GM12878 (cell line): ENCODE results near the gene NOS1AP. TPM values are rescaled to one million over a fixed set of nuclear protein-coding genes. Genes with fewer than 3 reads are reported as not detected.
"Not testable (repeated sequence)": the region's sequence is repeated elsewhere in the genome, so short reads cannot be mapped to it uniquely, and the experiment has no call there.

Experiments used
- ATAC-seq: fragments of 200-7000 bp; cut with Tn5 transposase; 3 replicates; pipeline ENCODE4 v1.9.1; 2020; ENCODE audit warnings: mild to moderate bottlenecking, moderate library complexity
- BruUV-seq: library from RNA; stranded (reverse); fragments of 400-500 nt; replicated peaks from 2 replicates; lab custom pipeline; 2021; lab: Mats Ljungman, UMichigan
- CTCF ChIA-PET: fragments of 300-600 bp; sonication (Branson Sonifier 250); formaldehyde crosslinking; extraction: SDS; loops from one replicate; lab custom pipeline; 2021; ENCODE audit warnings: inconsistent platforms; lab: Yijun Ruan, JAX
- POLR2A ChIA-PET: fragments of 350-600 bp; formaldehyde crosslinking; extraction: SDS; loops from one replicate; lab custom pipeline; 2021; ENCODE audit warnings: inconsistent platforms; lab: Charles Lee
- RAD21 ChIA-PET: fragments of 300-600 bp; sonication (Branson Sonifier 250); formaldehyde crosslinking; loops from one replicate; lab custom pipeline; 2023; ENCODE audit warnings: antibody characterized with exemption; ENCODE audit not compliant: unreplicated experiment; lab: Charles Lee
- SMC1A ChIA-PET: fragments of 300-600 bp; sonication (Branson Sonifier 250); formaldehyde crosslinking; loops from one replicate; lab custom pipeline; 2023; ENCODE audit not compliant: unreplicated experiment, uncharacterized antibody; lab: Charles Lee
- DNase-seq: peaks from one replicate; pipeline ENCODE4 v3.0.0-alpha.2; 2011; ENCODE audit warnings: low read depth, low spot score
- FAIRE-seq: peaks from 3 replicates; lab custom pipeline; 2011; peaks lifted over from hg19 to GRCh38; lab: Jason Lieb, UNC
- H2AFZ ChIP-seq: 2 replicates; pipeline ENCODE4 v1.6.0; 2011; ENCODE audit warnings: low read depth, low read length, control low read depth; ENCODE audit not compliant: control insufficient read depth
- H3K27ac ChIP-seq: 2 replicates; pipeline ENCODE4 v1.5.1; 2011; ENCODE audit warnings: control low read depth; ENCODE audit not compliant: control insufficient read depth, insufficient read depth
- H3K27me3 ChIP-seq, 2 experiments: replicated peaks in 1 of 2; 2 replicates each; pipeline versions ENCODE4 v1.6.0 to v1.6.1; 2011; ENCODE audit warnings: low read length in 1 of 2; ENCODE audit not compliant: control insufficient read depth in 2 of 2, insufficient read depth in 2 of 2
- H3K36me3 ChIP-seq, 2 experiments: 2 replicates each; pipeline ENCODE4 v1.5.1; 2011; ENCODE audit warnings: low read length in 1 of 2; ENCODE audit not compliant: control insufficient read depth in 2 of 2, insufficient read depth in 2 of 2
- H3K4me1 ChIP-seq: 2 replicates; pipeline ENCODE4 v1.6.1; 2011; ENCODE audit warnings: mild to moderate bottlenecking, low read length, moderate library complexity, mixed read lengths; ENCODE audit not compliant: control insufficient read depth, insufficient read depth
- H3K4me2 ChIP-seq: 2 replicates; pipeline ENCODE4 v1.6.0; 2011; ENCODE audit warnings: control low read depth; ENCODE audit not compliant: control insufficient read depth, insufficient read depth
- H3K4me3 ChIP-seq: fragments of 200-600 bp; sonication (generic); 2 replicates; pipeline ENCODE4 v1.5.1; 2016
- H3K79me2 ChIP-seq: 2 replicates; pipeline ENCODE4 v1.6.0; 2011; ENCODE audit warnings: low read length; ENCODE audit not compliant: control insufficient read depth, insufficient read depth
- H3K9ac ChIP-seq: 2 replicates; pipeline ENCODE4 v1.8.0; 2011; ENCODE audit warnings: low read length, control low read depth, mixed read lengths; ENCODE audit not compliant: control insufficient read depth, insufficient read depth
- H3K9me3 ChIP-seq: replicated peaks from 3 replicates; pipeline ENCODE4 v1.5.1; 2011; ENCODE audit warnings: mild to moderate bottlenecking, low read length; ENCODE audit not compliant: control insufficient read depth, insufficient read depth
- H4K20me1 ChIP-seq: 2 replicates; pipeline ENCODE4 v1.6.0; 2011; ENCODE audit not compliant: control insufficient read depth, insufficient read depth
- CBX5 ChIP-seq: sonication (generic); IDR thresholded peaks from 2 replicates; pipeline ENCODE4 v1.6.1; 2016; ENCODE audit warnings: low read depth, moderate library complexity, mild to moderate bottlenecking, inconsistent platforms
- KLF5 ChIP-seq: fragments of 450-650 bp; IDR thresholded peaks from 2 replicates; pipeline ENCODE4 v1.6.1; 2014; ENCODE audit warnings: mild to moderate bottlenecking; ENCODE audit not compliant: partially characterized antibody
- NFXL1 ChIP-seq: fragments of 450-650 bp; IDR thresholded peaks from 2 replicates; pipeline ENCODE4 v1.6.1; 2017; ENCODE audit warnings: antibody characterized with exemption, mild to moderate bottlenecking, borderline replicate concordance
- NRF1 ChIP-seq: conservative IDR thresholded peaks from 2 replicates; pipeline ENCODE4 v1.6.1; 2011; ENCODE audit warnings: mild to moderate bottlenecking, low read depth, low read length, improper control_type of control experiment
- SUZ12 ChIP-seq: fragments of 200-600 bp; sonication (generic); IDR thresholded peaks from one replicate; pipeline ENCODE4 v1.6.1; 2018; ENCODE audit warnings: antibody characterized with exemption, mild to moderate bottlenecking; ENCODE audit not compliant: unreplicated experiment
- TCF12 ChIP-seq: IDR thresholded peaks from 2 replicates; pipeline ENCODE4 v1.6.1; 2011; ENCODE audit warnings: low read depth, mild to moderate bottlenecking, low read length
- TCF3 ChIP-seq: IDR thresholded peaks from 2 replicates; pipeline ENCODE4 v1.6.1; 2012; ENCODE audit warnings: low read depth, mild to moderate bottlenecking, low read length, borderline replicate concordance; ENCODE audit not compliant: insufficient read depth
- ZSCAN29 ChIP-seq: fragments of 450-650 bp; IDR thresholded peaks from 2 replicates; pipeline ENCODE4 v1.6.1; 2017; ENCODE audit warnings: mild to moderate bottlenecking, moderate library complexity
- WGBS: methylation state at CpG from one replicate; pipeline ENCODE4 v1.1.6; 2016; ENCODE audit warnings: low lambda C conversion rate; ENCODE audit not compliant: insufficient replicate concordance, insufficient coverage; ENCODE audit errors: missing lambda C conversion rate; 5-methylcytosine and 5-hydroxymethylcytosine counted together
- in situ Hi-C: fragments of 300-500 bp; cut with MboI; formaldehyde crosslinking; loops from 9 replicates; pipeline ENCODE4 v1.14.3; 2018; ENCODE audit warnings: mixed read lengths
- intact Hi-C: fragments of 100-400 bp; cut with micrococcal nuclease; formaldehyde crosslinking; loops from one replicate; pipeline ENCODE4 v1.14.2; 2022; ENCODE audit not compliant: unreplicated experiment
- polyA plus RNA-seq, 11 experiments: library from polyadenylated mRNA; depleted of rRNA in 4 of 11; unstranded in 6 of 11; stranded (reverse) in 5 of 11; fragments of >200 nt; fragmentation: Nextera tagmentation in 4 of 11; fragmentation: Illumina TruSeq in 1 of 11; extraction: Ambion mirVana in 4 of 11; extraction: Trizol in 1 of 11; gene quantifications; 1 replicate in 1 of 11; 2 replicates in 10 of 11; pipeline versions ENCODE4 v1.2.1 to v1.2.3, GENCODE V29; 2011 to 2016; ENCODE audit warnings: inconsistent platforms in 2 of 11, missing spikeins in 2 of 11, low read depth in 1 of 11
- total RNA-seq, 4 experiments: library from RNA; depleted of rRNA in 3 of 4; stranded (reverse); fragments of >200 nt in 3 of 4; fragmentation: Illumina TruSeq in 1 of 4; extraction: Trizol in 1 of 4; gene quantifications; 2 replicates each; pipeline versions ENCODE4 v1.2.1 to v1.2.3, GENCODE V29; 2013 to 2021

The NOS1AP gene
- total and polyA plus RNA-seq, 10 of the 15 experiments (the other 5 are each of a cell fraction or from before 2014, with no cell fraction given): 0.03 to 0.15 TPM; not detected in 8

DNA sequence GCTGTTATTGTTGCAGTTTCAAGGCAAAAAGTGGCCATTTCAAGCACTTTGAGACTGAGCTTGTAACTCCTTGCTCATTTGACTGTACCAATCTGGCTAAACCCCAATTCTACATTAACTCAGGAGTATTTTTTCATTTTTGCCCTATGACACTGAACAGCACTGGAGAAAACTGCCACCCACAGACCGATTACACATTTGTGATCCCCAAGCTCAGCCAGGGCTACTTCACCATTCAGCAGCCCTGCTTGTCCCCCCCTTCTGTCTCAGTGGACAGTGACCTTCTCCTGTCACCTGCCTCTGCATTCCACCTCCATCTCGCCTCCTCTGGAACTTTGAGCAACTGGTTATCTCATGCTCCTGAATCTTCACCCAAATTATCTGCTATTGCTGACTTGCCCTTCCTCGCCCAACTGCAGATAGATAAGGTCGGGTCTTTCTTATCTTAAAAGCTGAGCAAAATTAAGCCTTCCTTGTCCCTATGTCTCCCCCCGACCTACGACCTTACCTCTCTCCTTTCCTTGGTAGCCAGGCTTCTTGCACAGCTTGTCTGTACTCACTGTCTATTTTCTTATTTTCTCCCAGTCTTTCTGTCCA, 281.9 kb downstream of the NOS1AP start (continued):
- TF ChIP-seq NRF1 (no peak), TCF12 (no peak), TCF3 (no peak), SUZ12 (no peak), ZSCAN29 (no peak), NFXL1 (no peak), CBX5 (no peak), KLF5 (no peak)

DNA sequence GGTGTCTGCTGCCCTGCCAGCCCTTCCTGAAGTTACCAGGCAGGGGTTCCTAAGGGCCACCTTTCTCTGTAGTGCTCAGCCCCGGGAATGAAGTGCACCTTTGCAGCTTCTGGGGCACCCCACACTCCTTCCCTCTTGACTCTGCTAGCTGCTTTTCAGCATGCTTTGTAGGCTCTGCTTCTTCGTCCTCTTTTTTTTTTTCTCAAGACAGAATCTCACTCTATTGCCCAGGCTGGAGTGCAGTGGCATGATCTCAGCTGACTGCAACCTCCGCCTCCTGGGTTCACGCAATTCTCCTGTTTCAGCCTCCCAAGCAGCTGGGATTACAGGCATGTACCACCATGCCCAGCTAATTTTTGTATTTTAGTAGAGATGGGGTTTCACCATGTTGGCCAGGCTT, 282.4 kb downstream of the NOS1AP start:
- SMC1A ChIA-PET: interaction anchor here (0.6 kb wide), 1 partner anchor 235 kb away, joined by 4 read pairs; no protein-coding TSS in a partner anchor
- H3K79me2 ChIP-seq, H3K4me1 ChIP-seq, POLR2A ChIA-PET, BruUV-seq, in situ Hi-C loops, H3K4me3 ChIP-seq, H2AFZ ChIP-seq, FAIRE-seq, DNase-seq, intact Hi-C loops, H4K20me1 ChIP-seq, CTCF ChIA-PET, H3K36me3 ChIP-seq, H3K4me2 ChIP-seq, H3K27me3 ChIP-seq, ATAC-seq, H3K27ac ChIP-seq, H3K9me3 ChIP-seq, H3K9ac ChIP-seq, RAD21 ChIA-PET: not testable (repeated sequence)
- 63% methylated on average over 3 of the region's 4 CpGs for WGBS
